GM19452 (cell line): ENCODE measurements around the gene TMEM86A.

ENCODE experiments used
- ATAC-seq: cut with Tn5 transposase; IDR thresholded peaks from one replicate; pipeline ENCODE4 v1.9.1; 2021; ENCODE audit not compliant: unreplicated experiment

TMEM86A gene

DNA sequence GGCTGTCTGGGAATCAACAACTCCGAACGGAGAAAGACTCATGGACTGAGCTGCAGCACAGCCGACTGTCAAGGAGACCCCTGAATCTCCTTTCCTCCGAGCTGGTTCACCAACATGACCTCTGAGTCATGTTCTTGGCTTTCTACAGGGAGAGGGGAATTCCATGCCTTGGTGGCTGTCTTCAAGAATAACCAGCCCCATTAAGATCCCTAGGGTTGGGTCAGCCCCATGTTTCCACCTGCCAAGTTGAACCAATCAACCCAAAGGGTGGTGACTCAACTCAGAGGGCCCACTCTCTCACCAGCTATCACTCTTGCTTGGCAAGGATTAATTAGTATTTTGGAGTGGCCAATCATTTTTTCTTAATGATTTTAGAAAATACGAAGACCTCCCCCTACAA is 55.7 kb downstream of the TMEM86A start:
- ATAC-seq: no peak
